H1 (cell line): ENCODE measurements around the gene SLC8A3.

Source experiments
- ASH2L ChIP-seq: fragments of 200-600, 300-600 bp; sonication (generic); IDR thresholded peaks from one replicate; pipeline ENCODE4 v1.7.1; 2017; ENCODE audit warnings: low read length
- EZH2 ChIP-seq: fragments of 200-600 bp; sonication (generic); IDR thresholded peaks from 2 replicates; pipeline ENCODE4 v1.7.1; 2012; ENCODE audit warnings: low read depth, mild to moderate bottlenecking, moderate library complexity, low read length, inconsistent platforms; ENCODE audit not compliant: severe bottlenecking
- KDM1A ChIP-seq: fragments of 200-600, 300-600 bp; sonication (generic); IDR thresholded peaks from 2 replicates; pipeline ENCODE4 v1.7.1; 2016; ENCODE audit warnings: mild to moderate bottlenecking, low read length, borderline replicate concordance
- POLR2A ChIP-seq, 2 experiments: IDR thresholded peaks; 1 replicate in 1 of 2; 2 replicates in 1 of 2; pipeline ENCODE4 v1.6.1; 2011; ENCODE audit warnings: low read depth in 2 of 2, low read length in 2 of 2, mild to moderate bottlenecking in 2 of 2; ENCODE audit errors: control extremely low read depth in 1 of 2
- POLR2AphosphoS5 ChIP-seq: IDR thresholded peaks from 2 replicates; pipeline ENCODE4 v1.6.1; 2011; ENCODE audit warnings: low read depth, low read length
- RAD21 ChIP-seq, 2 experiments: IDR thresholded peaks in 1 of 2; conservative IDR thresholded peaks in 1 of 2; 2 replicates each; pipeline ENCODE4 v1.6.1; 2011; ENCODE audit warnings: low read depth in 2 of 2, low read length in 2 of 2, improper control_type of control experiment in 1 of 2, inconsistent platforms in 1 of 2, mild to moderate bottlenecking in 1 of 2, moderate library complexity in 1 of 2
- RFX5 ChIP-seq: IDR thresholded peaks from 2 replicates; pipeline ENCODE4 v1.6.1; 2011; ENCODE audit warnings: low read depth, low read length, improper control_type of control experiment, borderline replicate concordance
- SIN3A ChIP-seq, 2 experiments: IDR thresholded peaks in 1 of 2; conservative IDR thresholded peaks in 1 of 2; 2 replicates each; pipeline ENCODE4 v1.6.1; 2011 to 2012; ENCODE audit warnings: low read length in 2 of 2, improper control_type of control experiment in 1 of 2, low read depth in 1 of 2, mild to moderate bottlenecking in 1 of 2
- SP2 ChIP-seq: IDR thresholded peaks from 2 replicates; pipeline ENCODE4 v1.6.1; 2012; ENCODE audit warnings: mild to moderate bottlenecking, low read length, inconsistent platforms
- TAF7 ChIP-seq: optimal IDR thresholded peaks from 2 replicates; pipeline ENCODE3; 2011; ENCODE audit warnings: low read depth, mild to moderate bottlenecking, inconsistent platforms, low read length, moderate library complexity, borderline replicate concordance
- ZNF274 ChIP-seq: IDR thresholded peaks from 2 replicates; pipeline ENCODE4 v1.7.0; 2012; ENCODE audit warnings: low read length, borderline replicate concordance; ENCODE audit errors: extremely low read depth
- TF ChIP-seq, protein P1 (sequence below), 3 experiments: IDR thresholded peaks; 1 replicate in 2 of 3; 2 replicates in 1 of 3; pipeline versions ENCODE4 v1.5.1 to v1.6.1; 2011; ENCODE audit warnings: low read length in 3 of 3, mild to moderate bottlenecking in 3 of 3, inconsistent platforms in 2 of 3, low read depth in 1 of 3, moderate library complexity in 1 of 3; ENCODE audit not compliant: insufficient read depth in 1 of 3; ENCODE audit errors: control extremely low read depth in 1 of 3
- TF ChIP-seq, protein P2 (sequence below): IDR thresholded peaks from 2 replicates; pipeline ENCODE4 v1.6.1; 2011; ENCODE audit warnings: low read depth, mild to moderate bottlenecking, low read length; ENCODE audit not compliant: insufficient read depth
- TF ChIP-seq, protein P3 (sequence below): IDR thresholded peaks from 2 replicates; pipeline ENCODE4 v1.6.1; 2012; ENCODE audit warnings: inconsistent platforms

DNA sequence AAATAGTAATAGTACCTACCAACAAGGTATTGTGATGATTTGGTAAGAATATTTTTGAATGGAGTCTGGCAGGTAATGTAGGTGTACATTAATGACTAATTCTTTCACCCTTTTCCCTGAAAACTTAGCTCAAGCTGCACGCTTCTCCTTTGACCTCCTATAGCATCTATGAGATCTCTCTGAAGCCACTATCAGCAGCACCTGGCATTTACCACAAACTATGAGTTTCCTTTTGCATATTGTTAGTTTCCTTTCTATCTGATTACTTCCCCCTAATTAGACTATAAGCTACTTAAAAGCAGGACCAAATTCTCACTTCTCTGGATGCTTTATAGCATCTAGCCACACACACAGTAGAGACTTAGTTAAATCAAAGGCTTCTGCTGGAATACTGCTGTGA lies 48.1 kb downstream of the SLC8A3 start:
- TF ChIP-seq POLR2A (IDR thresholded peaks at IDR 0.05; ENCODE audit: control extremely low read depth in 1 of 2, low read depth in 2 of 2, low read length in 2 of 2) (no peak), EZH2 (no peak), RAD21 (IDR thresholded peaks at IDR 0.05 in 1 of 2, conservative IDR thresholded peaks at IDR 0.05 in 1 of 2; ENCODE audit: low read depth in 2 of 2, low read length in 2 of 2) (no peak), POLR2AphosphoS5 (no peak), RFX5 (no peak), TAF7 (no peak), KDM1A (no peak), ZNF274 (no peak), SIN3A (conservative IDR thresholded peaks at IDR 0.05 in 1 of 2, IDR thresholded peaks at IDR 0.05 in 1 of 2; ENCODE audit: low read depth in 1 of 2, low read length in 2 of 2) (no peak), ASH2L (no peak), SP2 (no peak)
- TF ChIP-seq, protein P1, sequence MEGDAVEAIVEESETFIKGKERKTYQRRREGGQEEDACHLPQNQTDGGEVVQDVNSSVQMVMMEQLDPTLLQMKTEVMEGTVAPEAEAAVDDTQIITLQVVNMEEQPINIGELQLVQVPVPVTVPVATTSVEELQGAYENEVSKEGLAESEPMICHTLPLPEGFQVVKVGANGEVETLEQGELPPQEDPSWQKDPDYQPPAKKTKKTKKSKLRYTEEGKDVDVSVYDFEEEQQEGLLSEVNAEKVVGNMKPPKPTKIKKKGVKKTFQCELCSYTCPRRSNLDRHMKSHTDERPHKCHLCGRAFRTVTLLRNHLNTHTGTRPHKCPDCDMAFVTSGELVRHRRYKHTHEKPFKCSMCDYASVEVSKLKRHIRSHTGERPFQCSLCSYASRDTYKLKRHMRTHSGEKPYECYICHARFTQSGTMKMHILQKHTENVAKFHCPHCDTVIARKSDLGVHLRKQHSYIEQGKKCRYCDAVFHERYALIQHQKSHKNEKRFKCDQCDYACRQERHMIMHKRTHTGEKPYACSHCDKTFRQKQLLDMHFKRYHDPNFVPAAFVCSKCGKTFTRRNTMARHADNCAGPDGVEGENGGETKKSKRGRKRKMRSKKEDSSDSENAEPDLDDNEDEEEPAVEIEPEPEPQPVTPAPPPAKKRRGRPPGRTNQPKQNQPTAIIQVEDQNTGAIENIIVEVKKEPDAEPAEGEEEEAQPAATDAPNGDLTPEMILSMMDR (IDR thresholded peaks at IDR 0.05; ENCODE audit: control extremely low read depth in 1 of 3, insufficient read depth in 1 of 3, low read depth in 1 of 3, low read length in 3 of 3) = no peak
- TF ChIP-seq, protein P2, sequence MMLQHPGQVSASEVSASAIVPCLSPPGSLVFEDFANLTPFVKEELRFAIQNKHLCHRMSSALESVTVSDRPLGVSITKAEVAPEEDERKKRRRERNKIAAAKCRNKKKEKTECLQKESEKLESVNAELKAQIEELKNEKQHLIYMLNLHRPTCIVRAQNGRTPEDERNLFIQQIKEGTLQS = no peak
- TF ChIP-seq, protein P3, sequence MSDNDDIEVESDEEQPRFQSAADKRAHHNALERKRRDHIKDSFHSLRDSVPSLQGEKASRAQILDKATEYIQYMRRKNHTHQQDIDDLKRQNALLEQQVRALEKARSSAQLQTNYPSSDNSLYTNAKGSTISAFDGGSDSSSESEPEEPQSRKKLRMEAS = no peak
